Measurements from ENCODE around the gene USP3.

The USP3 gene

DNA sequence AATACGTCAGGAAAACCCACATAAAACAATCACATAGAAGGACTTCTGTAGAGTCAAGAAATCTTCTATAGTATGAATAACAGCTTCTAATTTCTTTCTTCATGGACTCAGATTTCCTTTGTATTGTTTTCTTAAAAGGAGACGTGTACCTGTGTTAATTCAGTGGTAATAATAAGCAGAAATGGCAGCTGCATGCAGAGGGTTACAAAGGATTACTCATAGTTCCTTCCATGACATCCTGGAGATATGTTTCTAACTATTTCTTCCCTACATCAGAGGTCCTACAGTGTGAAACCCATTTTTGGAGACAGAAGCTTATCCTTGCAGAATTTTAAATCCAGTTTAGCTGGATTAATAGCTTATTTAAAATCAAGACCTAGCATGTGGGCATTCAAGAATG, 128.9 kb downstream of the USP3 start:
- no peaks in the 10 kb centered on the region for H3K9me2 ChIP-seq (replicated peaks; ENCODE audit: insufficient read depth, low read length)
- peaks cover 6% of the 10 kb centered on the region; the same call in 1 of the 2 replicates for H3K36me3 ChIP-seq (replicated peaks; ENCODE audit: insufficient read depth, low read length)
- H3F3A ChIP-seq (ENCODE audit: insufficient read depth, low read length), result no peaks in the 10 kb centered on the region
- TF ChIP-seq, protein P1, sequence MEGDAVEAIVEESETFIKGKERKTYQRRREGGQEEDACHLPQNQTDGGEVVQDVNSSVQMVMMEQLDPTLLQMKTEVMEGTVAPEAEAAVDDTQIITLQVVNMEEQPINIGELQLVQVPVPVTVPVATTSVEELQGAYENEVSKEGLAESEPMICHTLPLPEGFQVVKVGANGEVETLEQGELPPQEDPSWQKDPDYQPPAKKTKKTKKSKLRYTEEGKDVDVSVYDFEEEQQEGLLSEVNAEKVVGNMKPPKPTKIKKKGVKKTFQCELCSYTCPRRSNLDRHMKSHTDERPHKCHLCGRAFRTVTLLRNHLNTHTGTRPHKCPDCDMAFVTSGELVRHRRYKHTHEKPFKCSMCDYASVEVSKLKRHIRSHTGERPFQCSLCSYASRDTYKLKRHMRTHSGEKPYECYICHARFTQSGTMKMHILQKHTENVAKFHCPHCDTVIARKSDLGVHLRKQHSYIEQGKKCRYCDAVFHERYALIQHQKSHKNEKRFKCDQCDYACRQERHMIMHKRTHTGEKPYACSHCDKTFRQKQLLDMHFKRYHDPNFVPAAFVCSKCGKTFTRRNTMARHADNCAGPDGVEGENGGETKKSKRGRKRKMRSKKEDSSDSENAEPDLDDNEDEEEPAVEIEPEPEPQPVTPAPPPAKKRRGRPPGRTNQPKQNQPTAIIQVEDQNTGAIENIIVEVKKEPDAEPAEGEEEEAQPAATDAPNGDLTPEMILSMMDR (IDR thresholded peaks at IDR 0.05; ENCODE audit: low read length), result no peak
- TF ChIP-seq EZH2phosphoT487 (IDR thresholded peaks at IDR 0.05; ENCODE audit: low read length) (no peak), EZH2 (optimal IDR thresholded peaks at IDR 0.05; ENCODE audit: low read depth, low read length) (no peak)
- no peak overlapping the region for H3K27ac ChIP-seq (ENCODE audit: low read length)
- no peak for DNase-seq
- H3K4me2 ChIP-seq (ENCODE audit: low read depth, low read length), result no peak overlapping the region
- H3K4me3 ChIP-seq (ENCODE audit: low read length), result no peak overlapping the region
- H2AFZ ChIP-seq (ENCODE audit: low read length), result no peak overlapping the region
- H4K20me1 ChIP-seq (ENCODE audit: insufficient read depth, low read length), result no peaks in the 10 kb centered on the region
- no peaks in the 10 kb centered on the region for H3K27me3 ChIP-seq (replicated peaks; ENCODE audit: insufficient read depth, low read length)
- H3K79me2 ChIP-seq (ENCODE audit: low read length), result no peaks in the 10 kb centered on the region
- no peaks in the 10 kb centered on the region for H3K9me3 ChIP-seq (replicated peaks; ENCODE audit: insufficient read depth, low read length)
- H3K9ac ChIP-seq (ENCODE audit: low read length), result no peak overlapping the region
- no peaks in the 10 kb centered on the region for H3K4me1 ChIP-seq (ENCODE audit: low read length)

DNA sequence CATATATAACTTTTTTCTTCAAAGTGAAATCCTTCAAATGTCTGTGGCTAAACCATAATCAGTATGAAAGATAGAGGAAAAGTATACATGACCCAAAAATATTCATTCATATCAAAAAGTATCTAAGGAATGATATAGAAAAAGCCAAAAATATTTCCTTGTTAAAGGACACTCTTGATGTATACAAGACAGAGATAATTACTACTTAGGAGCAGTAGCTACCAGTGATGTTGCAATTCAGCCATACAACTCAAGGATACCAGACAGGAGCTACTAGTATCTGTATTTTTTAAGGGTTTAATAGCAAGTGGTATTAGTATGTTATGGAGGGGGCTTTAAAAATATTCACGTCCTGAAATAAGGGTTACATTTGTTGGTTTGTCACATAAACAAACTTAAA, 129.8 kb downstream of the USP3 start:
- no peak overlapping the region for H3K27ac ChIP-seq (ENCODE audit: low read length)
- no peak for TF ChIP-seq EZH2phosphoT487 (IDR thresholded peaks at IDR 0.05; ENCODE audit: low read length)
- TF ChIP-seq, protein P1 (IDR thresholded peaks at IDR 0.05; ENCODE audit: low read length), result no peak
- no peak for TF ChIP-seq EZH2 (optimal IDR thresholded peaks at IDR 0.05; ENCODE audit: low read depth, low read length)

DNA sequence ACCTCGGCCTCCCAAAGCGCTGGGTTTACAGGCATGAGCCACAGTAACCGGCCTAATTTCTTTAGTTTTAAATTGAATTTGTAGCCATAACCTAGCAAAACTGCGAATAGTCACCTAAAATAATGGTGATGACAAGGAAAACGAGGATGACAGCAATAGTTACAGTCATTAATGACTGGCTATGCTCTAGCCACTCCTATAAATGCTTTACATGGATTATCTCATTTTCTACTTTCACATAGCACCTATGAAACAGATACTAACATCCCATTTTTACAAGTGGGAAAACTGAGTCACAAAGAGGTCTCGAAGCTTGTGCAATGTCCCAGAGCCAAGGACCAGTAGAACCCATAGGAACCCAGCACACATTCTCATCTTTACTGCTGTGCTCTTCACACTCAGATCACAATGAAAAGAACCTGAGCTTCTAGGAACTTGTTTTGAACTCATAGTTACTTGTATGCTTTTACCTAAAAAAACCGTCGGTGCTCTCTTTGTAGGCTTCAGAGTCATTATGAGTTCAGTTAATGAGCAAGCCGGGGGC, 132.2 kb downstream of the USP3 start:
- Histone ChIP-seq H3K9me3 (replicated peaks; ENCODE audit: insufficient read depth, low read length) (no peaks in the 10 kb centered on the region), H3K27me3 (replicated peaks; ENCODE audit: insufficient read depth, low read length) (no peaks in the 10 kb centered on the region), H2AFZ (ENCODE audit: low read length) (no peak overlapping the region), H3K4me2 (ENCODE audit: low read depth, low read length) (no peak overlapping the region), H3K4me3 (ENCODE audit: low read length) (no peak overlapping the region), H3K27ac (ENCODE audit: low read length) (no peak overlapping the region), H3K36me3 (replicated peaks; ENCODE audit: insufficient read depth, low read length) (peaks cover 5% of the 10 kb centered on the region), H4K20me1 (ENCODE audit: insufficient read depth, low read length) (no peaks in the 10 kb centered on the region), H3K9me2 (replicated peaks; ENCODE audit: insufficient read depth, low read length) (no peaks in the 10 kb centered on the region), H3K9ac (ENCODE audit: low read length) (no peak overlapping the region), H3K4me1 (ENCODE audit: low read length) (no peaks in the 10 kb centered on the region), H3K79me2 (ENCODE audit: low read length) (no peaks in the 10 kb centered on the region), H3F3A (ENCODE audit: insufficient read depth, low read length) (no peaks in the 10 kb centered on the region)
- no peak for TF ChIP-seq EZH2phosphoT487 (IDR thresholded peaks at IDR 0.05; ENCODE audit: low read length)
- DNase-seq, result no peak

More for the DNA sequence above, 129.8 kb downstream of the USP3 start:
- no peaks in the 10 kb centered on the region for H3F3A ChIP-seq (ENCODE audit: insufficient read depth, low read length)
- H3K36me3 ChIP-seq (replicated peaks; ENCODE audit: insufficient read depth, low read length), result peaks cover 6% of the 10 kb centered on the region; the same call in 1 of the 2 replicates
- no peaks in the 10 kb centered on the region for H3K9me3 ChIP-seq (replicated peaks; ENCODE audit: insufficient read depth, low read length)
- no peaks in the 10 kb centered on the region for H4K20me1 ChIP-seq (ENCODE audit: insufficient read depth, low read length)
- DNase-seq, result no peak
- no peaks in the 10 kb centered on the region for H3K27me3 ChIP-seq (replicated peaks; ENCODE audit: insufficient read depth, low read length)
- no peak overlapping the region for H3K4me2 ChIP-seq (ENCODE audit: low read depth, low read length)
- H3K9ac ChIP-seq (ENCODE audit: low read length), result no peak overlapping the region
- no peak overlapping the region for H2AFZ ChIP-seq (ENCODE audit: low read length)
- H3K9me2 ChIP-seq (replicated peaks; ENCODE audit: insufficient read depth, low read length), result no peaks in the 10 kb centered on the region
- no peak overlapping the region for H3K4me3 ChIP-seq (ENCODE audit: low read length)
- H3K79me2 ChIP-seq (ENCODE audit: low read length), result no peaks in the 10 kb centered on the region
- H3K4me1 ChIP-seq (ENCODE audit: low read length), result no peaks in the 10 kb centered on the region

DNA sequence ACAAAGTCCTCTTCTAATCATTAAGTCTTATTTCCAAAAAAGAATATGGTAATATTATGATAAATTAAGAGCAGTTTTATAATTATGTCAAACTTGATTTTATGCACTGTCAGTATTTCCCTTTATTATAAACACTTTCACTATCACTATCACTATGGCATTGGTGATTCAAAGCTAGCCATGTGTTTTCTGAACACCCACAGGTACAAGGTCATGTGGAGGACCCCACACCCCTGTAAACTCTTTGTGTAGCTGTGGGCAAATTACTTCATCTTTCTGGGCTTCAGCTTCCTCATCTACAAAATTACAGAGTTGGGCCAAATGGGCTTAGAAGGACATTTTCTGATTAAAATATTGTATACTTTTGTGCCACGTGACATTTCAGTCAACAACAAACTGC, 134.4 kb downstream of the USP3 start:
- no peak for DNase-seq
- H3K36me3 ChIP-seq (replicated peaks; ENCODE audit: insufficient read depth, low read length), result peaks cover 5% of the 10 kb centered on the region
- H3K9ac ChIP-seq (ENCODE audit: low read length), result no peak overlapping the region
- H3K4me1 ChIP-seq (ENCODE audit: low read length), result no peaks in the 10 kb centered on the region
- H3F3A ChIP-seq (ENCODE audit: insufficient read depth, low read length), result no peaks in the 10 kb centered on the region
- no peaks in the 10 kb centered on the region for H3K9me2 ChIP-seq (replicated peaks; ENCODE audit: insufficient read depth, low read length)
- no peak overlapping the region for H3K4me2 ChIP-seq (ENCODE audit: low read depth, low read length)
- H3K27ac ChIP-seq (ENCODE audit: low read length), result no peak overlapping the region
- H2AFZ ChIP-seq (ENCODE audit: low read length), result no peak overlapping the region
- H3K79me2 ChIP-seq (ENCODE audit: low read length), result no peaks in the 10 kb centered on the region
- H4K20me1 ChIP-seq (ENCODE audit: insufficient read depth, low read length), result no peaks in the 10 kb centered on the region
- H3K27me3 ChIP-seq (replicated peaks; ENCODE audit: insufficient read depth, low read length), result no peaks in the 10 kb centered on the region
- H3K4me3 ChIP-seq (ENCODE audit: low read length), result no peak overlapping the region
- H3K9me3 ChIP-seq (replicated peaks; ENCODE audit: insufficient read depth, low read length), result no peaks in the 10 kb centered on the region
- TF ChIP-seq EZH2 (optimal IDR thresholded peaks at IDR 0.05; ENCODE audit: low read depth, low read length) (no peak), EZH2phosphoT487 (IDR thresholded peaks at IDR 0.05; ENCODE audit: low read length) (no peak)
- TF ChIP-seq, protein P1 (IDR thresholded peaks at IDR 0.05; ENCODE audit: low read length), result no peak

All from MM.1S (cell line).